ENCODE results near the gene AOPEP.

DNA sequence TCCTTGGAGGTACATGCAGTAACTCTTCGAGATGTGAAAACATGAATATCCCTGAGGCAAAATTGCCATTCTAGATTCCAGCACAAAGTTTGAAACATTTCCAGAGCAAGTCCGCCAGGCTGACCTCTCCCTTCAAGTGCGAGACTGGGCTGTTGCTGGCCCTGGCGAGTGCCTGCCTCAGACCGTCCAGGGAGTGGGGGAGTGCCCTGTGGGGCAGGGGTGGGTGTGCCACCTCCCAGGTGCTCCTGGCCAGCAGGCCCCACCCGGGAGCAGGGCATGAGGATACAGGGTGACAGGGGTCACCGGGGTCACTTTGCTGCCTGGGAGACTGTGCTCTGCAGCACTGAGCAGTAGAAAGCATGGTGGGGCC lies 199.9 kb downstream of the AOPEP start:
- TF ChIP-seq, protein P1, sequence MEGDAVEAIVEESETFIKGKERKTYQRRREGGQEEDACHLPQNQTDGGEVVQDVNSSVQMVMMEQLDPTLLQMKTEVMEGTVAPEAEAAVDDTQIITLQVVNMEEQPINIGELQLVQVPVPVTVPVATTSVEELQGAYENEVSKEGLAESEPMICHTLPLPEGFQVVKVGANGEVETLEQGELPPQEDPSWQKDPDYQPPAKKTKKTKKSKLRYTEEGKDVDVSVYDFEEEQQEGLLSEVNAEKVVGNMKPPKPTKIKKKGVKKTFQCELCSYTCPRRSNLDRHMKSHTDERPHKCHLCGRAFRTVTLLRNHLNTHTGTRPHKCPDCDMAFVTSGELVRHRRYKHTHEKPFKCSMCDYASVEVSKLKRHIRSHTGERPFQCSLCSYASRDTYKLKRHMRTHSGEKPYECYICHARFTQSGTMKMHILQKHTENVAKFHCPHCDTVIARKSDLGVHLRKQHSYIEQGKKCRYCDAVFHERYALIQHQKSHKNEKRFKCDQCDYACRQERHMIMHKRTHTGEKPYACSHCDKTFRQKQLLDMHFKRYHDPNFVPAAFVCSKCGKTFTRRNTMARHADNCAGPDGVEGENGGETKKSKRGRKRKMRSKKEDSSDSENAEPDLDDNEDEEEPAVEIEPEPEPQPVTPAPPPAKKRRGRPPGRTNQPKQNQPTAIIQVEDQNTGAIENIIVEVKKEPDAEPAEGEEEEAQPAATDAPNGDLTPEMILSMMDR (IDR thresholded peaks at IDR 0.05 in 4 of 5, conservative IDR thresholded peaks at IDR 0.05 in 1 of 5), result no peak
- no peak for TF ChIP-seq POLR2A (IDR thresholded peaks at IDR 0.05)
